HL-60/S4 treated with phorbol 12-myristate 13-acetate at 8.2 ng/mL for 4 days and 3 days (cell line): ENCODE data around the gene CLIP4.
"Not testable (repeated sequence)": the region's sequence is repeated elsewhere in the genome, so short reads cannot be mapped to it uniquely, and the experiment has no call there.

Experiments
- in situ Hi-C: fragments of 300-500 bp; cut with MboI; formaldehyde crosslinking; loops from 2 replicates; pipeline ENCODE4 v1.15.0; 2022; ENCODE audit warnings: low sequenced_read_pairs

Gene CLIP4

DNA sequence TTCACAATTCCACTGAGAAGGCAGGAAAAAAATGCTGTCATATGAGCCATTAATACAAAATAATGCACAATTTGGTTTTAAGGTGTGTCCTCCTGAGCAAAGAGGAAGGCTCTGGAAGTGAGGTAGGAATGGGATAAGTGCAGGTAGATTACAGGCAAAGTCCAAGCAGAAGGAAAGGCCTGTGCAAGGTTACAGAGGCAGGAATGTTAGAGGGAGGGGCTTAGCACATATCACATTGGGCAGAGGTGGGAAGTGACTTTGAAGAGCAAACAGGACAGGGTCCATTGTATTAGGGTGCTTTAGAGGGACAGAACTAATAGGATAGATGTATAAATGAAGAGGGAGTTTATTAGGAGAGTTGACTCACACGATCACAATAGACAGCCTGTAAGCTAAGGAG lies 14.7 kb upstream of the CLIP4 start:
- in situ Hi-C loops = no loop called here

- in situ Hi-C loops = no loop called here
Observed at GRCh38 chr2:29104688-29105087, 10.5 kb upstream of the CLIP4 start.

DNA sequence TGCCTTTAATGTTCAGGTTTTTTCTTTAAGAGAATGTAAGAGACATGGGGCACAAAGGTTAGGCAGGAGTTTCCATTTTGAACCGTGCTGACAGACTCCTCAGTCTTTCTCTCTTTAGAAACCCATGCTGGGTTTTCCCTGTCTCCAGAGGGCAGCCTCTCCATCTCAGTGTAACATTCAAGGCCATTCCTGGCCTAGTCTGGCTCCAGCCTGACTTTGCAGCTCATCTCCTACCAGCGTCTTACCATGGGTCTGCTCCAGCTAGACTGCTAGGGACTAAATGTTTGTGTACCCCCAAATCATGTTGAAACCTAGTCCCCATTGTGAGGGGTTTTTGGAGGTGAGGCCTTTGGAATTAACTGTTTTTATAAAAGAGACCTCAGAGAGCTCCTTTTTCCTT lies 9.8 kb upstream of the CLIP4 start:
- in situ Hi-C loops = no loop called here

DNA sequence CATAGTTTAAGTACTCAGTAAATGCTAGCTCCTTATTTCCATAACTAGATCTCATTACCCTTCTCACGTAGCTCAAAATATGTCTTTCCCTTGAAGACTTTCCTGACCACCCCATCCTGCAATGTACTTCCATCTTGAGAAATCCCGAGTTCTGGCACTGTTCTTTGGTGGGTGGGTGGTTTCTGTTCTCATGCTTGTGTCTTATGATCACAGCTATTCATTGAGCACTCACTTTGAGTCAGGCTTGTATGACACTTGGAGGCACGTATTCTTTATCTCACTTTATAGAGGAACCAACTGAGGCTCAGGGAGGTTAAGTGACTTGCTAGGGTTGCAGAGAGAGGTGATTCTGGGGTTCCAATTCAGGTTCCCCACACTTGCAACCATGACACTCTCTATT lies 9.0 kb upstream of the CLIP4 start:
- in situ Hi-C loops = no loop called here

GRCh38 chr2:29106980-29107388 lies 8.2 kb upstream of the CLIP4 start:
- in situ Hi-C loops = no loop called here

- in situ Hi-C loops = not testable (repeated sequence)
Observed at GRCh38 chr2:29107547-29107946, 7.7 kb upstream of the CLIP4 start.

GRCh38 chr2:29108225-29108624 lies 7.0 kb upstream of the CLIP4 start:
- in situ Hi-C loops = no loop called here

DNA sequence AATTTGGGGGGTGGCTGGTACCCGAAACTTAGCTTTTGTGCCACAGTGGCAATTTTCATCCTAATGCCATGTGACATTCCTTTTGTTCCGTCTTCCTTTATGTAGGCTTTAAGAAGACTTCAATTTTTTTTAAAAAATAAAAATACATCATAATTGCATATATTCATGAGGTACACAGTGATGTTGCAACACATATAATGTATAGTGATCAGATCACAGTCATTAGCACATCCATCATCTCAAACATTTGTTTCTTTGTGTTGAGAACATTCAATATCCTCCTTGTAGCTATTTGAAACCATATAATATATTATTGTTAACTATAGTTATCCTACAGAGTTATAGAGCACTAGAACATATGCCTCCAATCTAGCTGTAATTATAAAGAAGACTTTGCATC lies 6.0 kb upstream of the CLIP4 start:
- in situ Hi-C loops = no loop called here

DNA sequence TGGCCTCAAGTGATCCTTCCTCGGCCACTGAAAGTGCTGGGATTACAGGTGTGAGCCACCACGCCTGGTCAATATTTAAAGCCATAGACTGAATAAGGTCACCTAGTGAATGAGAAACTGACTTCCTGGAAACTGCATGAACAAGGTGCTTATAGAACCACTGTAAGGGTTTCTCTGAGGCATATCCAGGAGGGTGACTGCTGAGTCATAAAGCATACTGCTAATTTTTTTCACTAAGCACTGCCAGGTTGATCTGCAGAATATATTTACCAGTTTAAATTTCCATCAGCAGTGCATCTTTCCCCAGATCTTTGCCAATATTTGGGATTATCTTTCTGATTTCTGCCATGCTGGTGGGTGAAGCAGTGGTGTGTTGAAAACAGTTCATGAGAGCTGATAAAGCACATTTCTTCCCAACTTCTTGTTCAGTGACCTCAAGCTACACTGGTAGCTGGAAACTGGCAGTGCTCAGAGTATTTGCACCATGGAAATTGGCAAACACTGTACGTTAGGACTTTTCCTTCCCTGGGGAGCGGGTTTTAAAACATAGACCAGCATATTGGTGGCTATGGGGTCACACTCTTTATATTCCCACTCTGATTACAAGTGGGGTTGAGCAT lies 4.2 kb upstream of the CLIP4 start:
- in situ Hi-C loops = no loop called here

GRCh38 chr2:29112379-29112778 lies 2.8 kb upstream of the CLIP4 start:
- in situ Hi-C loops = no loop called here

DNA sequence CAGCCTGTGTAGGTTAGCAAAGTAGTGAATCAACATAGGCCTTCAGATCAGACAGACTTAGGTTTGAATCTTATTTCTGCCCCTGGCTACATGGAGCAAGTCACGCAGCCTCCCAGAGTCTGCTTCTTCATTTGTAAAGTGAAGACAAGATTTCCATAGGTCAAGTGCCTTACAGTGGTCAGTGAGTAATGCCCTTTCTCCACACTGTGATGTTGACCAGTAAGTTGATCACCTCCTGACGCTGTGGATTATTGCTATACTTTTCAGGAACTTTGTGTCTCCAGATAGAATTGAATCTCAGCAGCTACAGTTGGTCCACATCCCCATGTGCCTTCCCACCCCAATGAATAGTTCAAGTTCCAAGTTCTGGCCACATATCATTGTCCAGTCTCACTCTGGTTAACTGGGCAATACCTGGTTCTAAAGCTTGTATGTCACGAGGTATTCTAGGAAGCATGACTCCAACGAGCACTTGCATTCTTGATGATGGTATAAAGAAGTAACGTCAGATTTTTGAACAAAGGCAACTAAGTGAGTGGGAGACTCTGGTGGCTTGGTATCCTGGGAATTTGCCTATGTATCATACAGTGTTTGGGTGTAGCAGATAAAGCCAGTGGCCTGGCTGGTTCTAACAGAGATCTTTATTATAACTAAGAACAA lies 2.1 kb upstream of the CLIP4 start:
- in situ Hi-C loops = no loop called here

DNA sequence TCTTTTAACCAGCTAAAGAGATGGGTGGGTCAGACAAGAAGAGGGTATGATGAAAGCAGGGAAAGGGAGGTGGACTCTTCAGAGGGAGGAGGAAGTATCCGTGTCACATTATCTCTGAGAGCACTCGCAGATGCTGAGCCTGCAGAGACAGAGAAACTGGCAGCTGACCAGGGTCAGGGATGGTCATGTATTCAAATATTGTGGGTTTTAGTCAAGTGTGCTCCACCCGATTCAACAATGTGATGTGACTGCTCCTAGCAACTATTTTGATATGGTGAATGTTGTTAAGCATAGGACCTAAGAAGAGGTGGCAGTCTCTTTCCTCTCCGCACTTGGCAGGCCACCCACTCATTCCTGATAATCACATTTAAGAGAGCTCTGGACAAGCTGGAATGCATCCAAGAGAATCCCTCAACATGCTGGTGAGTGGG lies 1.3 kb upstream of the CLIP4 start:
- in situ Hi-C loops = no loop called here

DNA sequence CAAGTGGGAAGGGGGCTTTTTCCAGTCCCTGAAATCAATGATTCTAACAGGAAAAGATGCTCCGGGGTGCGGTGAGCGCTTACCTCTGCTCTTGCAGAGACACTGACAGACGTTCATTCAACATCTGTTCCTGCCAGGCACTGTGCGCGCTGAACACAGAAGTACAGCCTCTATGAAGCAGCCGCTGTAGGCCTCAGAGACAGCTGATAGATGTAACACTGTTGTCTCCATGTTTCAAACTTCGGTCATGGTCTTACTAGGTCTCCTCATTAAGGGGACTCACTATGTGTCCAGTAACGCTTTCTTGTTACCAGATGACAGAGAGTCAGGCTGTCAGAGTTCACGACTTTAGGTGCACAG lies 649 bp upstream of the CLIP4 start:
- in situ Hi-C loops = no loop called here

- in situ Hi-C loops = no loop called here
Observed at GRCh38 chr2:29115797-29116781, 874 bp downstream of the CLIP4 start.

DNA sequence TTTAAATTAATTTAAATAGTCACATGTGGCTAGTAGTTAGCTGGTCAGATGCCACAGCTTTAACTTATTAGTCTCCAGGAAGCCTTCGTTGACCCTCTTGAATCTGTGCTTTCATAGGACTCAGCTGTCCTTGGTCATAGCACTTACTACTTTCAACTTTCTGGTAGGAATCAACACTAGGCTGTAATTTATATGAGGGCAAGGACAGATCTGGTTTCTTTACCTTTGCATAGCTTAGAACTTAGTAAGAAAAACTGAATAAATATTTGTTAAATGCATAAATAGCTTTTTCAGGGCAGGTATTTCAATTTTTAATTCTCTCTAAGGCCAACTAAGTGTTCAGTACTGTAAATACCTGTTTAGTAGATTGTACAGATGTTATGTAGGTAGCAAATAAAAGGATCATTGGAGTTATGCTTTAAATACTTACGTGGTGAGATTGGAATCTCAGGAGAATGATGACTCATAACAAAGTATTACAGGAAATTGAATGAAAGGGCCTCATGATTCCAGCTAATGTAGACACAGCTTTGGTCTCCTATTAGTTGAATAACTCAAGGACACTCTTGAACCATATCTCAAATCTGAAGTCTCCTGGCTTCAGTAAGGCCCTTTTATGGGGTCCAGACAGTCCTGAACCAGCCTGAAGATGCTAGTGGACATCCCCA lies 2.6 kb downstream of the CLIP4 start:
- in situ Hi-C loops = no loop called here

DNA sequence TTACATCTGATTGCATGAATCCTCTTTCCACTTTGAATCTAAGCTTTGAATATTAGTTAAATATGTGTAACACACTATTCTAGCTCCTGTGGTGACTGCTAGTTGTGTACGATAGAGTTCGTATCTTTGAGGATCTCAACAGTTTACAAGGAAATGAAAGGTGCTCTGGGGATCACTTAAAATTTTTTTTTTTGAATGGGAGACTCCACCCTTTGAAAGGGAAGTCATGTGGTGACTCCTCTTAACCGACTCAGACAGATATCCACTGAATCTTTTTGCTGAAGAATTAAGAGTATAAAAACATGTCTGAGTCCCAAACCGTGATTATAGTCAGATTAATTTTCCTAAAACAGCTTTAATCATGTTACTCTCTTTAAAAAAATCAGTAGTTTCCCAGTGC lies 4.0 kb downstream of the CLIP4 start:
- in situ Hi-C loops = no loop called here

DNA sequence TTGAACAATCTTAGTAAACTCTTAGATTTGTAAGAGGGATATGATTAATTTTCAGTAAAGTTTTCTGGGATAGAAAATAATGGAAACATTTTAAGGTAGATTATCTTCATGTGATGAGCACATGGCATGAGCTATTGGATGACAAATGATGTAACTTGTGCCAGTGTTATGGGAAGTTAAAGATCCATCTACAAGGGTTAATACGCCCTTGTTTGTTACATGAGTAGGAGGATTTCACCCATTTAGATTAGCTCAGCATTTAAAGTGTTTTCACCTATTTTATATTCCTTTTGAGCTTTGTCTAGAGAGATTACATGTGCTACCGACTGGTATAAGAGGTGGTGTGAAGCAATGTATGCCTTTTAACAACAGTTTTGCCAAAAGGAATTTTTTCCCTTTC lies 5.6 kb downstream of the CLIP4 start:
- in situ Hi-C loops = no loop called here

GRCh38 chr2:29123617-29124349 lies 8.6 kb downstream of the CLIP4 start:
- in situ Hi-C loops = no loop called here

GRCh38 chr2:29124504-29124903 lies 9.3 kb downstream of the CLIP4 start:
- in situ Hi-C loops = no loop called here

GRCh38 chr2:29129586-29130281 lies 14.5 kb downstream of the CLIP4 start:
- in situ Hi-C loops = no loop called here
